HG03571 (cell line): Measurements from ENCODE around the gene PCDHA5.
"Not testable (repeated sequence)": the region's sequence is repeated elsewhere in the genome, so short reads cannot be mapped to it uniquely, and the experiment has no call there.

ENCODE experiments used
- ATAC-seq: cut with Tn5 transposase; IDR thresholded peaks from one replicate; pipeline ENCODE4 v1.9.1; 2021; ENCODE audit not compliant: unreplicated experiment

Gene PCDHA5

DNA sequence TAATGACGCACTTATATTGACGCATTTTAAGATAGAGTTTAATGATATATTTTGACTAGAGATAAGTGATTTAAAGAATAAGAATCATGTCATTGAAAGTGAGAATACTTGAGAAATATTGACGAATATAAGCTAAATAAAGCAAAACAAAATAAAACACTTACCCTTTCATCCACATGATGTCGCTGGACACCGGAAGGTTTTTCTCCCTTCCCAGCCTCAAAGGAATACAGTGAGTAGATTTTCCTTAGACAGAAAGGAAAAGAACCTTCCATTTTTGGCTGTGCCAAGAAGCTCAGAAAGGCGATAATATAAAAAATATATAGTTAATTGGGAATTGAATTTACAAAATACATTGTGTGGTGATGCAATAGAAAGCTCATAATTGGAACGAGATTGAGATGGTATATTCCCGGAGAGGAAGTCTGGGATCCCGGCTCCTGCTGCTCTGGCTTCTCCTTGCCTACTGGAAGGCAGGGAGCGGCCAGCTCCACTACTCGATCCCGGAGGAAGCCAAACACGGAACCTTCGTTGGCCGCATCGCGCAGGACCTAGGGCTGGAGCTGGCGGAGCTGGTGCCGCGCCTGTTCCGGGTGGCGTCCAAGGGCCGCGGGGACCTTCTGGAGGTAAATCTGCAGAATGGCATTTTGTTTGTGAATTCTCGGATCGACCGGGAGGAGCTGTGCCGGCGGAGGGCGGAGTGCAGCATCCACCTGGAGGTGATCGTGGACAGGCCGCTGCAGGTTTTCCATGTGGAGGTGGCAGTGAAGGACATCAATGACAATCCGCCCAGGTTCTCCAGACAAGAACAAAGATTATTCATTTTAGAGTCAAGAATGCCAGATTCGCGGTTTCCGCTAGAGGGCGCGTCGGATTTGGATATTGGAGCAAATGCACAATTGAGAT is at the start of gene PCDHA5:
Gene PCDHA5, plus strand, starts transcription at position 239 of the 906 bp plus-strand sequence.
- no peak for ATAC-seq

DNA sequence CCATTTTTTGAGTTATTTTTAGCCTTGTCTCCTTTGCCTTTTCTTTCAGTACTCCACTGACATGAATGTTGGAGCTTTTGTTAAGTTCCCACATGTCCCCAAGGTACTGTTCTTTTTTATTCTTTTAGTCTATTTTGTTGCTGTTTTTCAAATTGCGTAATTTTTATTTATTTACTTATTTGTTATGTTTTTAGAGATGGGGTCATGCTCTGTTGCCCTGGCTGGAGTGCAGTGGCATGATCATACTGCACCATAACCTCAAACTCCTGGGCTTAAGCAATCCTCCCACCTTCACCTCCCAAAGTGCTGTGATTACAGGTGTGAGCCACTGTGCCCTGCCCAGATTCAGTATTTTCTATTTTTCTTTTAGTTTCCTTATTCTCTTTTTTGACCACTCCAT is 40.9 kb upstream of the PCDHA5 start:
- no peak for ATAC-seq

DNA sequence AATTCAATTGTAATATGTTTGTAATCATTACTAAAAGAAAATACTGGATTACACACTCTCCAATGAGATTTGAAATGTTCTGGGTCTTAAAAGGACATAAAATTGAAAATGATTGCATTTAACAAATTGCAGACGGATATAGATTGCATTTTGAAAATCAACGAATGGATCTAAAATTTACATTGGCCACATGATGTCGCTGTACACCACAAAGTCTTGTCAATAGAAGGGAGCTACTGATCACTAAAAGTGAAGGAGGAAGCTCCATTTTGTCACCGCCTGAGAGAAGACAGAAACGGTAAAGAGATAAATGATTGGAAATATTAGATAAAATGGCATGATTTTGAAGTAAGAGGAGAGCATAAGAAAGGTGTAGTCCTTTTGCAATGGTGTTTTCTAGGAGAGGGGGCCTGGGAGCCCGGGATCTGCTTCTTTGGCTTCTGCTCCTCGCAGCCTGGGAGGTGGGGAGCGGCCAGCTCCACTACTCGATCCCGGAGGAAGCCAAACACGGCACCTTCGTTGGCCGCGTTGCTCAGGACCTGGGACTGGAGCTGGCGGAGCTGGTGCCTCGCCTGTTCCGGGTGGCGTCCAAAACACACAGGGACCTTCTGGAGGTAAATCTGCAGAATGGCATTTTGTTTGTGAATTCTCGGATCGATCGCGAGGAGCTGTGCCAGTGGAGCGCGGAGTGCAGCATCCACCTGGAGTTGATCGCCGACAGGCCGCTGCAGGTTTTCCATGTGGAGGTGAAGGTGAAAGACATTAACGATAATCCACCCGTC is 35.3 kb upstream of the PCDHA5 start, which contains the start of gene PCDHA1:
Gene PCDHA1, plus strand, starts transcription at position 236 of the 782 bp plus-strand sequence.
- ATAC-seq: no peak

DNA sequence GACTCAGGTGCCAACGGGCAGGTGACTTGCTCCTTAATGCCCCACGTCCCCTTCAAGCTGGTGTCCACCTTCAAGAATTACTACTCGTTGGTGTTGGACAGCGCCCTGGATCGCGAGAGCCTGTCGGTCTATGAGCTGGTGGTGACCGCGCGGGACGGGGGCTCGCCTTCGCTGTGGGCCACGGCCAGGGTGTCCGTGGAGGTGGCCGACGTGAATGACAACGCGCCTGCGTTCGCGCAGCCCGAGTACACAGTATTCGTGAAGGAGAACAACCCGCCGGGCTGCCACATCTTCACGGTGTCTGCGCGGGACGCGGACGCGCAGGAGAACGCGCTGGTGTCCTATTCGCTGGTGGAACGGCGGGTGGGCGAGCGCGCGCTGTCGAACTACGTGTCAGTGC is 34.0 kb upstream of the PCDHA5 start:
- ATAC-seq: not testable (repeated sequence)

GRCh38 chr5:140787849-140788504 is 33.4 kb upstream of the PCDHA5 start:
- not testable (repeated sequence) for ATAC-seq

- no peak for ATAC-seq
Observed at GRCh38 chr5:140791089-140791488, 30.3 kb upstream of the PCDHA5 start.

DNA sequence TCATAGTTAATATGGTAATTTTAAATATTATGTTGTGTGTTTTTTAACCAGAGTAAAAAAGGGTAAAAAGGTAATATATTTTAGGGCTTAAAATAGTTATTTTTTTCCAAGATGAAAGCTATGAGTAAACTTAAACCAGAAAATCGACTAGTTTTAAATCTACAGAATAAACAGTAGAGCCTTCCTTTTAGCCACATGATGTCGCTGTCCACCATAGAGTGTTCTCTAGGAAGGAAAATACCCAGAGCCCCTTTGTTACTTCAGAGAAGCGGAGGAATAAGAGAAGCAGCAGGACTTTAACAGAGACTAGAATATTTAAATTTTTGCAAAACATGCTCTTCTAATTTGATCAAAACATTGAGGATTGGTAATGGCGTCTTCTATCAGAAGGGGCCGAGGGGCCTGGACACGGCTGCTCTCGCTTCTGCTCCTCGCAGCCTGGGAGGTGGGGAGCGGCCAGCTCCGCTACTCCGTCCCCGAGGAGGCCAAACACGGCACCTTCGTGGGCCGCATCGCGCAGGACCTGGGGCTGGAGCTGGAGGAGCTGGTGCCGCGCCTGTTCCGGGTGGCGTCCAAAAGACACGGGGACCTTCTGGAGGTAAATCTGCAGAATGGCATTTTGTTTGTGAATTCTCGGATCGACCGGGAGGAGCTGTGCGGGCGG is 26.7 kb upstream of the PCDHA5 start, which contains the start of gene PCDHA2:
Gene PCDHA2, plus strand, starts transcription at position 258 of the 664 bp plus-strand sequence.
- no peak for ATAC-seq

GRCh38 chr5:140795259-140795641 is 26.2 kb upstream of the PCDHA5 start:
- ATAC-seq: no peak

DNA sequence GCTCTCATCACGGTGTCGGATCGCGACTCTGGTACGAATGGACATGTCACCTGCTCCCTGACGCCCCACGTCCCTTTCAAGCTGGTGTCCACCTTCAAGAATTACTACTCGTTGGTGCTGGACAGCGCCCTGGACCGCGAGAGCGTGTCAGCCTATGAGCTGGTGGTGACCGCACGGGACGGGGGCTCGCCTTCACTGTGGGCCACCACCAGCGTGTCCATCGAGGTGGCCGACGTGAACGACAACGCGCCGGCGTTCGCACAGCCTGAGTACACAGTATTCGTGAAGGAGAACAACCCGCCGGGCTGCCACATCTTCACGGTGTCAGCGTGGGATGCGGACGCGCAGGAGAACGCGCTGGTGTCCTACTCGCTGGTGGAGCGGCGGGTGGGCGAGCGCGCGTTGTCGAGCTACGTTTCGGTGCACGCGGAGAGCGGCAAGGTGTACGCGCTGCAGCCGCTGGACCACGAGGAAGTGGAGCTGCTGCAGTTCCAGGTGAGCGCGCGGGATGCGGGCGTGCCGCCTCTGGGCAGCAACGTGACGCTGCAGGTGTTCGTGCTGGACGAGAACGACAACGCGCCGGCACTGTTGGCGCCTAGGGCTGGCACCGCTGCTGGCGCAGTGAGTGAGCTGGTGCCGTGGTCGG is 25.2 kb upstream of the PCDHA5 start:
- not testable (repeated sequence) for ATAC-seq

- ATAC-seq: no peak
Observed at GRCh38 chr5:140796718-140797095, 24.7 kb upstream of the PCDHA5 start.

- ATAC-seq: no peak
Observed at GRCh38 chr5:140800816-140801493, 20.5 kb upstream of the PCDHA5 start, which contains the start of gene PCDHA3. PCDHA3 (plus strand) TSS chr5:140801057.

DNA sequence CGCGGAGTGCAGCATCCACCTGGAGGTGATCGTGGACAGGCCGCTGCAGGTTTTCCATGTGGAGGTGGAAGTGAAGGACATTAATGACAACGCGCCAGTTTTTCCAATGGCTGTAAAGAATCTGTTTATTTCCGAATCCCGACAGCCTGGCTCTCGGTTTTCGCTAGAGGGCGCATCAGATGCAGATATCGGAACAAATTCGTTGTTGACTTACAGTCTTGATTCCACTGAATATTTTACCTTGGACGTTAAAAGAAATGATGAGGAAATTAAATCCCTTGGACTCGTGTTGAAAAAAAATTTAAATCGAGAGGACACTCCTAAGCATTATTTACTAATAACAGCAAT is 19.9 kb upstream of the PCDHA5 start:
- no peak for ATAC-seq

GRCh38 chr5:140802381-140802780 is 19.0 kb upstream of the PCDHA5 start:
- ATAC-seq: not testable (repeated sequence)

- ATAC-seq: no peak
Observed at GRCh38 chr5:140802781-140803271, 18.6 kb upstream of the PCDHA5 start.

- no peak for ATAC-seq
Observed at GRCh38 chr5:140806834-140807775, 14.3 kb upstream of the PCDHA5 start, which contains the start of gene PCDHA4. PCDHA4 (plus strand) TSS chr5:140807068.

DNA sequence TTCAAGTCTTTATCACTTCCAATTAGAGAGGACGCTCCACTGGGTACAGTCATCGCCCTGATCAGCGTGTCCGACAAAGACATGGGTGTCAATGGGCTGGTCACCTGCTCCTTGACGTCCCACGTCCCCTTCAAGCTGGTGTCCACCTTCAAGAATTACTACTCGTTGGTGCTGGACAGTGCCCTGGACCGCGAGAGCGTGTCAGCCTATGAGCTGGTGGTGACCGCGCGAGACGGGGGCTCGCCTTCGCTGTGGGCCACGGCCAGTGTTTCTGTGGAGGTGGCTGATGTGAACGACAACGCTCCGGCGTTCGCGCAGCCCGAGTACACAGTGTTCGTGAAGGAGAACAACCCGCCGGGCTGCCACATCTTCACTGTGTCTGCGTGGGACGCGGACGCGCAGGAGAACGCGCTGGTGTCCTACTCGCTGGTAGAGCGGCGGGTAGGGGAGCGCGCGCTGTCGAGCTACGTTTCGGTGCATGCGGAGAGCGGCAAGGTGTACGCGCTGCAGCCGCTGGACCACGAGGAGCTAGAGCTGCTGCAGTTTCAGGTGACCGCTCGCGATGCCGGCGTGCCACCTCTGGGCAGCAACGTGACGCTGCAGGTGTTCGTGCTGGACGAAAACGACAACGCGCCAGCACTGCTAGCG is 13.0 kb upstream of the PCDHA5 start:
- ATAC-seq: not testable (repeated sequence)

- no peak for ATAC-seq
Observed at GRCh38 chr5:140808889-140809291, 12.5 kb upstream of the PCDHA5 start.

DNA sequence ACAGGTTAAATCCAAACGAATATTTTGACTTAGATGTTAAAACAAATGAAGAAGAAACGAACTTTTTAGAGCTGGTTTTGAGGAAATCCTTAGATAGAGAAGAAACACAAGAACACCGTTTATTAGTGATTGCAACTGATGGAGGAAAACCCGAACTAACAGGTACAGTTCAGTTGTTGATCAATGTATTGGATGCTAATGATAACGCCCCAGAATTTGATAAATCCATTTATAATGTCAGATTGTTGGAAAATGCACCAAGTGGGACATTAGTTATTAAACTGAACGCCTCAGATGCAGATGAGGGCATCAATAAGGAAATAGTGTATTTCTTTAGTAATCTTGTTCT is 842 bp downstream of the PCDHA5 start:
- ATAC-seq: no peak
